Smooth muscle cell (in vitro differentiated cells): ENCODE data around the gene LNPEP. TPM values are rescaled to one million over a fixed set of nuclear protein-coding genes. Genes with fewer than 3 reads are reported as not detected.
"Not testable (repeated sequence)": the region's sequence is repeated elsewhere in the genome, so short reads cannot be mapped to it uniquely, and the experiment has no call there.

ENCODE experiments used
- DNase-seq: peaks from one replicate; lab custom pipeline; 2025; ENCODE audit not compliant: unreplicated experiment; lab: John Stamatoyannopoulos, UW
- H2AFZ ChIP-seq: fragments of 200-600 bp; sonication (generic); 2 replicates; pipeline ENCODE4 v1.6.0; 2016; ENCODE audit warnings: antibody characterized with exemption, low read depth, mild to moderate bottlenecking
- H3F3A ChIP-seq: fragments of 200-600 bp; sonication (generic); 2 replicates; pipeline ENCODE4 v1.6.0; 2017; ENCODE audit warnings: antibody characterized with exemption, low read depth
- H3K27ac ChIP-seq: fragments of 200-600 bp; sonication (generic); 2 replicates; pipeline ENCODE4 v1.5.1; 2016; ENCODE audit warnings: low read depth, mild to moderate bottlenecking
- H3K27me3 ChIP-seq: fragments of 200-600 bp; sonication (generic); 2 replicates; pipeline ENCODE4 v1.6.1; 2016; ENCODE audit warnings: low read depth, mild to moderate bottlenecking
- H3K36me3 ChIP-seq: fragments of 200-600 bp; sonication (generic); 2 replicates; pipeline ENCODE4 v1.5.1; 2016; ENCODE audit warnings: low read depth
- H3K4me1 ChIP-seq: fragments of 200-600 bp; sonication (generic); 2 replicates; pipeline ENCODE4 v1.5.1; 2016; ENCODE audit warnings: low read depth
- H3K4me2 ChIP-seq: fragments of 200-600 bp; sonication (generic); 2 replicates; pipeline ENCODE4 v1.6.0; 2016; ENCODE audit warnings: mild to moderate bottlenecking
- H3K4me3 ChIP-seq: fragments of 200-600 bp; sonication (generic); 2 replicates; pipeline ENCODE4 v1.5.1; 2016; ENCODE audit warnings: mild to moderate bottlenecking
- H3K79me2 ChIP-seq: fragments of 200-600 bp; sonication (generic); 2 replicates; pipeline ENCODE4 v1.6.0; 2016; ENCODE audit warnings: low read depth, mild to moderate bottlenecking
- H3K9ac ChIP-seq: fragments of 200-600 bp; sonication (generic); 2 replicates; pipeline ENCODE4 v1.6.0; 2016; ENCODE audit warnings: low read depth
- H3K9me3 ChIP-seq: fragments of 200-600 bp; sonication (generic); replicated peaks from 2 replicates; pipeline ENCODE4 v1.5.1; 2016; ENCODE audit warnings: low read depth
- H4K20me1 ChIP-seq: fragments of 200-600 bp; sonication (generic); 2 replicates; pipeline ENCODE4 v1.6.0; 2016; ENCODE audit warnings: low read depth
- WGBS: methylation state at CpG from one replicate; pipeline ENCODE4 v1.1.7; 2016; ENCODE audit warnings: low lambda C conversion rate; 5-methylcytosine and 5-hydroxymethylcytosine counted together
- polyA plus RNA-seq: library from polyadenylated mRNA; unstranded; fragments of >200 nt; fragmentation: Nextera tagmentation; extraction: Ambion mirVana; gene quantifications from 2 replicates; pipeline ENCODE4 v1.2.1, GENCODE V29; 2016
- total RNA-seq: library from RNA; depleted of rRNA; stranded (reverse); fragments of >200 nt; gene quantifications from 2 replicates; pipeline ENCODE4 v1.2.3, GENCODE V29; 2014
- TF ChIP-seq, protein P1 (sequence below): fragments of 200-600 bp; sonication (generic); IDR thresholded peaks from 2 replicates; pipeline ENCODE4 v1.5.1; 2017; ENCODE audit warnings: borderline replicate concordance, mild to moderate bottlenecking, antibody characterized with exemption; ENCODE audit not compliant: insufficient read depth, poor library complexity, severe bottlenecking

The LNPEP gene
- total and polyA plus RNA-seq, 2 experiments from 2014 or later, result 2.3 to 24.3 TPM

- TF ChIP-seq, protein P1, sequence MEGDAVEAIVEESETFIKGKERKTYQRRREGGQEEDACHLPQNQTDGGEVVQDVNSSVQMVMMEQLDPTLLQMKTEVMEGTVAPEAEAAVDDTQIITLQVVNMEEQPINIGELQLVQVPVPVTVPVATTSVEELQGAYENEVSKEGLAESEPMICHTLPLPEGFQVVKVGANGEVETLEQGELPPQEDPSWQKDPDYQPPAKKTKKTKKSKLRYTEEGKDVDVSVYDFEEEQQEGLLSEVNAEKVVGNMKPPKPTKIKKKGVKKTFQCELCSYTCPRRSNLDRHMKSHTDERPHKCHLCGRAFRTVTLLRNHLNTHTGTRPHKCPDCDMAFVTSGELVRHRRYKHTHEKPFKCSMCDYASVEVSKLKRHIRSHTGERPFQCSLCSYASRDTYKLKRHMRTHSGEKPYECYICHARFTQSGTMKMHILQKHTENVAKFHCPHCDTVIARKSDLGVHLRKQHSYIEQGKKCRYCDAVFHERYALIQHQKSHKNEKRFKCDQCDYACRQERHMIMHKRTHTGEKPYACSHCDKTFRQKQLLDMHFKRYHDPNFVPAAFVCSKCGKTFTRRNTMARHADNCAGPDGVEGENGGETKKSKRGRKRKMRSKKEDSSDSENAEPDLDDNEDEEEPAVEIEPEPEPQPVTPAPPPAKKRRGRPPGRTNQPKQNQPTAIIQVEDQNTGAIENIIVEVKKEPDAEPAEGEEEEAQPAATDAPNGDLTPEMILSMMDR, result no peak
- Histone ChIP-seq H3K4me1 (no peaks in the 10 kb centered on the region), H4K20me1 (no peaks in the 10 kb centered on the region), H3K27me3 (no peaks in the 10 kb centered on the region), H3K36me3 (no peaks in the 10 kb centered on the region), H3K9ac (no peak overlapping the region), H3K79me2 (no peaks in the 10 kb centered on the region), H3K4me2 (no peak overlapping the region), H2AFZ (no peak overlapping the region), H3K4me3 (no peak overlapping the region), H3K27ac (no peak overlapping the region), H3K9me3 (no peaks in the 10 kb centered on the region), H3F3A (peaks cover 8% of the 10 kb centered on the region)
- 77% methylated on average over 5 of the region's 5 CpGs for WGBS
- DNase-seq, result no peak
Observed at GRCh38 chr5:97075649-97076048, 139.8 kb downstream of the LNPEP start.

- Histone ChIP-seq H2AFZ (no peak overlapping the region), H3K9ac (no peak overlapping the region), H3K4me3 (no peak overlapping the region), H3K79me2 (no peaks in the 10 kb centered on the region), H3K27me3 (no peaks in the 10 kb centered on the region), H3K9me3 (no peaks in the 10 kb centered on the region), H3F3A (peaks cover 8% of the 10 kb centered on the region), H4K20me1 (no peaks in the 10 kb centered on the region), H3K27ac (no peak overlapping the region), H3K36me3 (no peaks in the 10 kb centered on the region), H3K4me1 (no peaks in the 10 kb centered on the region), H3K4me2 (no peak overlapping the region)
- DNase-seq, result no peak
- TF ChIP-seq, protein P1, result no peak
Observed at GRCh38 chr5:97076098-97076497, 140.2 kb downstream of the LNPEP start.

- 86% methylated on average over 4 of the region's 4 CpGs for WGBS
- Histone ChIP-seq H2AFZ (no peak overlapping the region), H3K36me3 (no peaks in the 10 kb centered on the region), H3K4me3 (no peak overlapping the region), H3K27ac (no peak overlapping the region), H3K4me1 (no peaks in the 10 kb centered on the region), H3F3A (peaks cover 4% of the 10 kb centered on the region), H3K79me2 (no peaks in the 10 kb centered on the region), H3K4me2 (no peak overlapping the region), H3K9me3 (no peaks in the 10 kb centered on the region), H4K20me1 (no peaks in the 10 kb centered on the region), H3K27me3 (no peaks in the 10 kb centered on the region), H3K9ac (no peak overlapping the region)
- TF ChIP-seq, protein P1, result no peak
- DNase-seq, result no peak
Observed at GRCh38 chr5:97077246-97077645, 141.4 kb downstream of the LNPEP start.

DNA sequence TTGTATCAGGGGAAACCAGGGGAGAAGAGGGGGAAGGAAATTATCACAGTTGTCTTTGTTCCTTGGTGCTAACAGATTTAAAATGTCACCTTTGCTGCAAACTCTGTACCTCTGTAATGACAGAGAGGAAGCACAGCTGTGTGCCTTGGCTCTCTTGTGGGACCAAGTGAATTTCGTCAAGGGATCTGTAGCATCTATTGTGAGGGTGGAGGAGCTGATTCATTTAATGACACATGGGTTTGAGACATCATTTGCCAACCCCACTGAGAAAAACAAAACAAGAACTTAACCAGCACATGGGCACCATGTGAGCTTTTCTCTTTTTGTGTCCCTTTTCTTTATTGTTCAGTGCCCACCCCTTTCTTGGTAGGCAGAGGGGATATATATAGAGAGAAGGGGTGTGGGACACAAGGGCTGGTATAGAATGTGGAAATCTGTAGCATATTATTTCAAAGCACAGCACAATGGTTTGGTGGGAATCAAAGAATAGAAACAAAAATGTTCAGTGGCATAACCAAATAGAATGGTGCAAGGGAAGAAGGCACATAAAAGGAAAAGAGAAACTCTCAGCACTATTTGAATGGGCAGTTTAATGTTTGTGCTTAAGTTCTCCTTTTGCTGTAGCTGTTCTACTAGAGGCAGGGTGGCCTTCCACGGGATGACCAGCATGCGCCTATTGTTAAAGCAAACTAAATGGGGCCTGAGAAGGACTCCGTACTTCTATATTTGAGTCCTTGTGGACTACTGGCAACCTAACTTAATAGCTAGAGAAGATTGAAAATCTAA lies 143.3 kb downstream of the LNPEP start:
- Histone ChIP-seq H3K9ac (no peak overlapping the region), H3K9me3 (no peaks in the 10 kb centered on the region), H3K4me1 (no peaks in the 10 kb centered on the region), H3K79me2 (no peaks in the 10 kb centered on the region), H3K27me3 (no peaks in the 10 kb centered on the region), H2AFZ (no peak overlapping the region), H3K27ac (no peak overlapping the region), H4K20me1 (no peaks in the 10 kb centered on the region), H3K36me3 (no peaks in the 10 kb centered on the region), H3K4me3 (no peak overlapping the region), H3F3A (no peaks in the 10 kb centered on the region), H3K4me2 (no peak overlapping the region)
- TF ChIP-seq, protein P1, result no peak
- 84% methylated on average over 4 of the region's 4 CpGs for WGBS
- no peak for DNase-seq

GRCh38 chr5:97084782-97085458 lies 149.0 kb downstream of the LNPEP start:
- not testable (repeated sequence) for DNase-seq, H3K4me3 ChIP-seq, H4K20me1 ChIP-seq, H3F3A ChIP-seq, H3K27me3 ChIP-seq, H3K79me2 ChIP-seq, H3K36me3 ChIP-seq, H3K4me2 ChIP-seq, H3K27ac ChIP-seq, H3K9me3 ChIP-seq, H3K4me1 ChIP-seq, H2AFZ ChIP-seq, H3K9ac ChIP-seq
- 94% methylated on average over 17 of the region's 21 CpGs for WGBS
